ENCODE measurements around the gene KLHL7.

- TF ChIP-seq HDGF (IDR thresholded peaks at IDR 0.05; ENCODE audit: borderline replicate concordance) (no peak), ZNF384 (IDR thresholded peaks at IDR 0.05) (no peak), SUZ12 (IDR thresholded peaks at IDR 0.05) (no peak), ELF4 (IDR thresholded peaks at IDR 0.05) (no peak), FOXM1 (IDR thresholded peaks at IDR 0.05; ENCODE audit: borderline replicate concordance) (no peak), FOXA1 (IDR thresholded peaks at IDR 0.05) (no peak), BHLHE40 (IDR thresholded peaks at IDR 0.05; ENCODE audit: borderline replicate concordance) (no peak), ARNT (IDR thresholded peaks at IDR 0.05) (no peak), SP1 (IDR thresholded peaks at IDR 0.05) (no peak), TARDBP (IDR thresholded peaks at IDR 0.05) (no peak), L3MBTL2 (conservative IDR thresholded peaks at IDR 0.05) (no peak)
Measured at GRCh38 chr7:23121165-23121564, 15.6 kb downstream of the KLHL7 start.
